Lung (tissue), 12 donors: Measurements from ENCODE around the gene UEVLD. TPM values are rescaled to one million over a fixed set of nuclear protein-coding genes. Genes with fewer than 3 reads are reported as not detected.

Experiments used
- ATAC-seq: fragments of 200-7000 bp; cut with Tn5 transposase; one replicate; pipeline ENCODE4 v1.9.1; 2020; ENCODE audit warnings: moderate number of reproducible peaks; ENCODE audit not compliant: insufficient read depth, low FRiP score
- DNase-seq, 3 donors: peaks; one replicate each; pipeline ENCODE4 v3.0.0-alpha.2; 2013 to 2017
- H3K27ac ChIP-seq, 2 donors: one replicate each; pipeline ENCODE4 v1.5.1; 2013; ENCODE audit warnings: mild to moderate bottlenecking in 2 of 2, moderate library complexity in 2 of 2, control low read depth in 1 of 2, inconsistent platforms in 1 of 2, low read depth in 1 of 2, low read length in 1 of 2
- H3K27me3 ChIP-seq, 3 donors: one replicate each; pipeline ENCODE4 v1.5.1; 2013; ENCODE audit warnings: low read length in 2 of 3; ENCODE audit not compliant: control insufficient read depth in 3 of 3, insufficient read depth in 3 of 3
- H3K36me3 ChIP-seq, 4 donors: one replicate each; pipeline ENCODE4 v1.5.1; 2013; ENCODE audit warnings: low read length in 4 of 4, mild to moderate bottlenecking in 1 of 4, moderate library complexity in 1 of 4; ENCODE audit not compliant: control insufficient read depth in 4 of 4, insufficient read depth in 4 of 4
- H3K4me1 ChIP-seq, 5 donors: one replicate each; pipeline ENCODE4 v1.5.1; 2013; ENCODE audit warnings: low read length in 5 of 5, mild to moderate bottlenecking in 2 of 5, moderate library complexity in 1 of 5; ENCODE audit not compliant: control insufficient read depth in 5 of 5, insufficient read depth in 5 of 5
- H3K4me3 ChIP-seq: one replicate; pipeline ENCODE4 v1.5.1; 2013; ENCODE audit warnings: mild to moderate bottlenecking, control low read depth, moderate library complexity
- H3K9ac ChIP-seq, 2 donors: one replicate each; pipeline ENCODE4 v1.5.1; 2013; ENCODE audit warnings: low read length in 2 of 2, control low read depth in 1 of 2; ENCODE audit not compliant: insufficient read depth in 1 of 2
- H3K9me3 ChIP-seq, 4 donors: one replicate each; pipeline ENCODE4 v1.5.1; 2013; ENCODE audit warnings: low read length in 3 of 4, mild to moderate bottlenecking in 1 of 4, moderate library complexity in 1 of 4; ENCODE audit not compliant: control insufficient read depth in 4 of 4, insufficient read depth in 3 of 4
- WGBS, 2 donors: extraction: QIAGEN DNeasy Blood & Tissue Kit; methylation state at CpG; one replicate each; pipeline ENCODE4 v1.1.7; 2013; 5-methylcytosine and 5-hydroxymethylcytosine counted together
- polyA plus RNA-seq, 2 donors: library from polyadenylated mRNA; stranded (reverse); fragments of 200-250 nt; gene quantifications; one replicate each; pipeline ENCODE4 v1.2.1, GENCODE V29; 2013
- total RNA-seq, 2 donors: library from RNA; depleted of rRNA in 1 of 2; stranded (reverse); fragments of >200 nt in 1 of 2; gene quantifications; one replicate each; pipeline ENCODE4 v1.2.1, GENCODE V29; 2014 to 2021
- TF ChIP-seq, protein P1 (sequence below): IDR thresholded peaks from 2 replicates; pipeline ENCODE4 v1.5.1; 2012; ENCODE audit warnings: mild to moderate bottlenecking; ENCODE audit errors: control extremely low read depth, extremely low read depth
- donor health status: control.
- donor health status: control.
- donor health status: Bipolar disorder and iron deficiency.
- donor health status: healthy.
- donor health status: DM: yes; HTN: yes; CAD: no.

Gene UEVLD
- total and polyA plus RNA-seq, 4 donors, result 6.4 to 29.6 (median 15.8) TPM

DNA sequence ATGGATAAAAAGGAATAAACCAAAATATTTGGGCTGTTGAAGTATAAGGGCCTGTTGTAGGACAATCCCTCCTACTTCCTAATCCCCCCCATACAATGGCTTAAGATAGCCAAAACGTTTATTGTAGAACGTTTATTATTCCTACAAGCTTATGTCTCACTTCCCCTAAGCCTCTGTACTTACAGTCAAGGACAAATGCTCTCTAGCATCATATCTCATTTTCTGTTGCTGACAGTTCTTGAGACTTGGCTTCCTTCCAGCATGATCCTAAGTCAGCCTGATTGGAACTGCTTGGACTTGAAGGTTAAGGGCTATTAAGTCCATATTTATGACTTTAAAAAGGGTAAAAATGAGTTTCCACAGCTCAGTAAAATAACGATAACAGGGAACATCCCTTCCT is 19.8 kb upstream of the UEVLD start:
- no peak overlapping the region for H3K9ac ChIP-seq
- H3K36me3 ChIP-seq, result peaks cover 8 to 26% (median 24%) of the 10 kb centered on the region in 4 donors
- peak in 2 of 3 donors; percentile 6 to 17 for DNase-seq
- H3K4me1 ChIP-seq, result peaks cover 0 to 2% (median 0%) of the 10 kb centered on the region in 5 donors
- no peak for ATAC-seq
- H3K27me3 ChIP-seq, result no peaks in the 10 kb centered on the region
- no peak overlapping the region for H3K27ac ChIP-seq
- WGBS, 2 donors, result 41 to 66% methylated on average over 3 of the region's 3 CpGs
- no peak overlapping the region for H3K4me3 ChIP-seq
- TF ChIP-seq, protein P1, sequence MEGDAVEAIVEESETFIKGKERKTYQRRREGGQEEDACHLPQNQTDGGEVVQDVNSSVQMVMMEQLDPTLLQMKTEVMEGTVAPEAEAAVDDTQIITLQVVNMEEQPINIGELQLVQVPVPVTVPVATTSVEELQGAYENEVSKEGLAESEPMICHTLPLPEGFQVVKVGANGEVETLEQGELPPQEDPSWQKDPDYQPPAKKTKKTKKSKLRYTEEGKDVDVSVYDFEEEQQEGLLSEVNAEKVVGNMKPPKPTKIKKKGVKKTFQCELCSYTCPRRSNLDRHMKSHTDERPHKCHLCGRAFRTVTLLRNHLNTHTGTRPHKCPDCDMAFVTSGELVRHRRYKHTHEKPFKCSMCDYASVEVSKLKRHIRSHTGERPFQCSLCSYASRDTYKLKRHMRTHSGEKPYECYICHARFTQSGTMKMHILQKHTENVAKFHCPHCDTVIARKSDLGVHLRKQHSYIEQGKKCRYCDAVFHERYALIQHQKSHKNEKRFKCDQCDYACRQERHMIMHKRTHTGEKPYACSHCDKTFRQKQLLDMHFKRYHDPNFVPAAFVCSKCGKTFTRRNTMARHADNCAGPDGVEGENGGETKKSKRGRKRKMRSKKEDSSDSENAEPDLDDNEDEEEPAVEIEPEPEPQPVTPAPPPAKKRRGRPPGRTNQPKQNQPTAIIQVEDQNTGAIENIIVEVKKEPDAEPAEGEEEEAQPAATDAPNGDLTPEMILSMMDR, result no peak
- no peaks in the 10 kb centered on the region for H3K9me3 ChIP-seq

DNA sequence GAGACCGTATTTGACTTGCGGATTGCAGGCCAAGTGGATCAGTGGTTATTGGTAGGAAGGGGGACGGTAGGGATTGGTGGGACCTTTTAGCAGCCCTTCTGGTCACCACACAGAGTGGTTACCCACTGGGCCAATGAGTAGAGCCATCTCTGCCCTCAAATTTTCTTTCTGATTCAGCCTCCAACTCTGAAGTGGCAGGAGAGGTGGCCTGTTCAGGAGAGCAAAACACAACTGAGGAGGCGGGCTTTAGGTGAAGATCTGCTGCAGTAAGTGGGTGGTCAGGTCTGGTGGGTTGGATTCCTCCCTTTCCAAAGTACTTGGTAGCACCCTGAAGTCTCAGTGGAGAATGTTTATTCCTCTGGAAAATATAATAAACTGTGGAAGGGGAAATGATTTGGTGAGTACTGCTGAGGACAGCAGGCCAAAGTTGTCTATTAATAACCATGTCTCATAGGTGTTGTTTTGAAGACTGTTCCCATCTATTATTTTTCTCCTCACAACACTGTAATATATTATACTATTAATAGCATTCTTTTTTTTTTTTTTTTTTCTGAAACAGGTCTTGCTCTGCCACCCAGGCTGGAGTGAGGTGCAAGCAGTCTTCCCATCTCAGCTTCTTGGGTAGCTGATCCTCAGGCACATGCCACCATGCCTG is 12.5 kb upstream of the UEVLD start:
- DNase-seq (no peak), ATAC-seq (no peak)
- H3K4me3 ChIP-seq, result no peak overlapping the region
- H3K27me3 ChIP-seq, result no peaks in the 10 kb centered on the region
- no peak overlapping the region for H3K9ac ChIP-seq
- no peaks in the 10 kb centered on the region for H3K9me3 ChIP-seq
- TF ChIP-seq, protein P1, result no peak
- 93% methylated on average over 4 of the region's 4 CpGs for WGBS, 2 donors
- H3K36me3 ChIP-seq, result peaks cover 2 to 7% (median 4%) of the 10 kb centered on the region in 4 donors
- H3K4me1 ChIP-seq, result peaks cover 0 to 2% (median 0%) of the 10 kb centered on the region in 5 donors
- no peak overlapping the region for H3K27ac ChIP-seq

DNA sequence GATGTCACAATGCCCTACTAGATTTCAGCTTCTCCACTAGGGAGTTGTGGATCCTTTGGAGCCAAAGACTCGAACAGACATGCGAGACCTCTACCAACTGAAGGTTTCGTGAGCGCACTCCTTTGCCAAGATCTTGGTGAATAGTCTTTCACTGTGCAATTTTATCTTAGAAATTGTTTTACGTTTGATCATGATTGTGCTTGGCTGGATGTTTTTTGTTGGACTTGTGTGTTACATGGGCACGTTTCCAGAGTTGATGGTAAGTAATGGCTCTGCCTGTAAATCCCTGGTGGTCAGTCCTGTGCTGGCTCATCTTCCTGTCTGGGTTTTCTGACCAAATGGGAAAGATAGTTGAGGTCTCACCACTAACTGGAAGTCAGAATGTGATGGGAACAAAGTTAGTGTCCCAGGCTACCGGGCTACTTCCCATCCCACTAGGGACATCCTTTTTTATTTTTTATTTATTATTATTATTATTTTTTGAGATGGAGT is 11.3 kb upstream of the UEVLD start, which contains the start of gene MISFA:
Gene MISFA (plus strand): TSS at position 51 of the 492 bp plus-strand sequence. CDS start 140 bp downstream, at position 191.
- DNase-seq, result no peak
- Histone ChIP-seq H3K9me3 (no peaks in the 10 kb centered on the region), H3K4me1 (peaks cover 0 to 2% (median 0%) of the 10 kb centered on the region in 5 donors), H3K27me3 (no peaks in the 10 kb centered on the region), H3K36me3 (peaks cover 0 to 14% (median 6%) of the 10 kb centered on the region in 4 donors), H3K9ac (no peak within 1 kb of the TSS), H3K27ac (no peak within 1 kb of the TSS), H3K4me3 (no peak within 1 kb of the TSS)
- TF ChIP-seq, protein P1, result no peak
- ATAC-seq, result no peak
- 93 to 97% methylated on average over 7 of the region's 7 CpGs for WGBS, 2 donors
